H1 (cell line): ENCODE data around the gene CACNA2D3. TPM values are rescaled to one million over a fixed set of nuclear protein-coding genes. Genes with fewer than 3 reads are reported as not detected.

Experiments
- JUN ChIP-seq: IDR thresholded peaks from 2 replicates; pipeline ENCODE4 v1.6.1; 2011; ENCODE audit warnings: low read depth, mild to moderate bottlenecking, improper control_type of control experiment, low read length
- SP1 ChIP-seq: IDR thresholded peaks from 2 replicates; pipeline ENCODE4 v1.6.1; 2011; ENCODE audit warnings: low read depth, low read length
- SRF ChIP-seq: IDR thresholded peaks from 2 replicates; pipeline ENCODE4 v1.6.1; 2011; ENCODE audit warnings: mild to moderate bottlenecking, low read depth, low read length, moderate library complexity
- TAF7 ChIP-seq: optimal IDR thresholded peaks from 2 replicates; pipeline ENCODE3; 2011; ENCODE audit warnings: low read depth, mild to moderate bottlenecking, inconsistent platforms, low read length, moderate library complexity, borderline replicate concordance
- polyA plus RNA-seq, 7 experiments: library from polyadenylated mRNA; depleted of rRNA in 3 of 7; stranded (reverse) in 5 of 7; unstranded in 2 of 7; fragments of >200 nt in 5 of 7; fragments of 200-250 nt in 2 of 7; gene quantifications; 1 replicate in 5 of 7; 2 replicates in 1 of 7; 4 replicates in 1 of 7; pipeline versions ENCODE4 v1.2.1 to v1.2.3, GENCODE V29; 2011 to 2013; ENCODE audit warnings: missing spikeins in 2 of 7, mixed read lengths in 2 of 7
- total RNA-seq: library from RNA; stranded (reverse); fragmentation: NEBNext Ultra II Directional; extraction: Animal tissue kit (Norgen Biotek cat#: 25700); gene quantifications from 2 replicates; pipeline ENCODE4 v1.2.1, GENCODE V29; 2021

CACNA2D3 gene
- total and polyA plus RNA-seq, 2 of the 8 experiments (the other 6 are each of a cell fraction or from before 2014, with no cell fraction given): 1.5 to 1.8 TPM

GRCh38 chr3:54969652-54970051, 847.3 kb downstream of the CACNA2D3 start (continued):
- no peak for TF ChIP-seq JUN
- TF ChIP-seq TAF7: no peak
- no peak for TF ChIP-seq SRF
- TF ChIP-seq SP1: no peak
- TF ChIP-seq, all 59 proteins: peak for 0
